ENCODE results near the gene PHACTR1.

DNA sequence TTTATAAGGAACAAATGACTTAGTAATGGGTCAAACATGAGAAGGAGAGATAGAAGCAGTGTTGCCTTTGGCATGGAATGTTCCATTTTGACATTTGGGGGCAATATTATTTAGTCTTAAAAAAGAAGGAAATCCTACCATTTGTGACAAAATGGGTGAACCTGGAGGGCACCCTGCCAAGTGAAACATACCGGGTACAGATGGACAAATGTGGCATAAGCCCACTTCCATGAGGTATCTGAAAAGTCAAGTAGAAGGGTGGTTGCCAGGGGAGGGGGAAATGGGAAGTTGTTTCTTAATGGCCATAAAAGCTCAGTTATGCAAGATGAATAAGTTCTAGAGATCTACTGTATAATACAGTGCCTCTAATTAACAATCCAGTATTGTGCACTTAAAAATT, 342.5 kb downstream of the PHACTR1 start:
- TF ChIP-seq, protein P1, sequence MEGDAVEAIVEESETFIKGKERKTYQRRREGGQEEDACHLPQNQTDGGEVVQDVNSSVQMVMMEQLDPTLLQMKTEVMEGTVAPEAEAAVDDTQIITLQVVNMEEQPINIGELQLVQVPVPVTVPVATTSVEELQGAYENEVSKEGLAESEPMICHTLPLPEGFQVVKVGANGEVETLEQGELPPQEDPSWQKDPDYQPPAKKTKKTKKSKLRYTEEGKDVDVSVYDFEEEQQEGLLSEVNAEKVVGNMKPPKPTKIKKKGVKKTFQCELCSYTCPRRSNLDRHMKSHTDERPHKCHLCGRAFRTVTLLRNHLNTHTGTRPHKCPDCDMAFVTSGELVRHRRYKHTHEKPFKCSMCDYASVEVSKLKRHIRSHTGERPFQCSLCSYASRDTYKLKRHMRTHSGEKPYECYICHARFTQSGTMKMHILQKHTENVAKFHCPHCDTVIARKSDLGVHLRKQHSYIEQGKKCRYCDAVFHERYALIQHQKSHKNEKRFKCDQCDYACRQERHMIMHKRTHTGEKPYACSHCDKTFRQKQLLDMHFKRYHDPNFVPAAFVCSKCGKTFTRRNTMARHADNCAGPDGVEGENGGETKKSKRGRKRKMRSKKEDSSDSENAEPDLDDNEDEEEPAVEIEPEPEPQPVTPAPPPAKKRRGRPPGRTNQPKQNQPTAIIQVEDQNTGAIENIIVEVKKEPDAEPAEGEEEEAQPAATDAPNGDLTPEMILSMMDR (IDR thresholded peaks at IDR 0.05): no peak
- no peak for TF ChIP-seq POLR2AphosphoS5 (IDR thresholded peaks at IDR 0.05)

Measured in stomach (tissue), 4 donors.